WTC11 (cell line): ENCODE results near the gene PTPRN2. TPM values are rescaled to one million over a fixed set of nuclear protein-coding genes. Genes with fewer than 3 reads are reported as not detected.

Experiments
- ATAC-seq: fragments of 200-7000 bp; cut with Tn5 transposase; 2 replicates; pipeline ENCODE4 v1.10.0; 2021; ENCODE audit warnings: mild to moderate bottlenecking, moderate library complexity
- CTCF ChIA-PET: fragments of 300-600 bp; sonication (Branson Sonifier 250); formaldehyde crosslinking; loops from one replicate; lab custom pipeline; 2021; ENCODE audit warnings: antibody characterized with exemption; lab: Charles Lee
- POLR2A ChIA-PET: fragments of 350-600 bp; sonication (Branson Sonifier 250); formaldehyde crosslinking; loops from one replicate; lab custom pipeline; 2021; ENCODE audit warnings: antibody characterized with exemption; lab: Charles Lee
- DNase-seq: peaks from one replicate; pipeline ENCODE4 v3.0.0; 2021; ENCODE audit warnings: low spot score
- H3K27ac Mint-ChIP-seq: 2 replicates; pipeline ENCODE4 v1.8.0; 2021; ENCODE audit warnings: mixed read lengths
- H3K27me3 Mint-ChIP-seq: 2 replicates; pipeline ENCODE4 v1.8.0; 2021; ENCODE audit warnings: low read depth, mild to moderate bottlenecking, moderate library complexity, mixed read lengths
- H3K36me3 Mint-ChIP-seq: 2 replicates; pipeline ENCODE4 v1.8.0; 2021; ENCODE audit warnings: mixed read lengths
- H3K4me1 Mint-ChIP-seq: 2 replicates; pipeline ENCODE4 v1.8.0; 2022; ENCODE audit warnings: mixed read lengths
- H3K4me3 Mint-ChIP-seq: 2 replicates; pipeline ENCODE4 v1.8.0; 2021; ENCODE audit warnings: mild to moderate bottlenecking, moderate library complexity, mixed read lengths
- H3K9me3 Mint-ChIP-seq: 2 replicates; pipeline ENCODE4 v1.8.0; 2021; ENCODE audit warnings: mixed read lengths
- ATF2 ChIP-seq: sonication (generic); formaldehyde crosslinking; IDR thresholded peaks from 2 replicates; pipeline ENCODE4 v1.8.1; 2022; ENCODE audit warnings: low read depth, missing genetic modification reagents, borderline replicate concordance
- CDX4 ChIP-seq: fragments of 250-450 bp; sonication (Bioruptor Pico); IDR thresholded peaks from 2 replicates; pipeline ENCODE4 v1.9.0; 2021; ENCODE audit warnings: moderate library complexity, mild to moderate bottlenecking, inconsistent platforms, borderline replicate concordance
- ETV6 ChIP-seq: sonication (generic); formaldehyde crosslinking; IDR thresholded peaks from 2 replicates; pipeline ENCODE4 v1.8.1; 2022; ENCODE audit warnings: mild to moderate bottlenecking, missing genetic modification reagents
- GRHL2 ChIP-seq: fragments of 250-450 bp; sonication (Bioruptor Pico); IDR thresholded peaks from 2 replicates; pipeline ENCODE4 v1.8.0; 2022; ENCODE audit warnings: mild to moderate bottlenecking, moderate library complexity; ENCODE audit not compliant: insufficient replicate concordance, severe bottlenecking
- GTF2I ChIP-seq: fragments of 250-450 bp; sonication (Bioruptor Pico); conservative IDR thresholded peaks from 2 replicates; pipeline ENCODE4 v1.4.0; 2021; ENCODE audit warnings: mild to moderate bottlenecking
- JAZF1 ChIP-seq: fragments of 250-450 bp; sonication (Bioruptor Pico); IDR thresholded peaks from 2 replicates; pipeline ENCODE4 v1.9.0; 2021; ENCODE audit warnings: moderate library complexity, mild to moderate bottlenecking, inconsistent platforms
- MYBL2 ChIP-seq: sonication (generic); formaldehyde crosslinking; IDR thresholded peaks from 2 replicates; pipeline ENCODE4 v1.8.1; 2023; ENCODE audit warnings: mild to moderate bottlenecking, moderate library complexity, missing genetic modification reagents
- NFATC4 ChIP-seq: fragments of 250-450 bp; sonication (Bioruptor Pico); IDR thresholded peaks from 2 replicates; pipeline ENCODE4 v1.9.0; 2021; ENCODE audit warnings: mild to moderate bottlenecking
- RELA ChIP-seq: sonication (generic); formaldehyde crosslinking; IDR thresholded peaks from 2 replicates; pipeline ENCODE4 v1.8.1; 2022; ENCODE audit warnings: missing genetic modification reagents, mild to moderate bottlenecking, borderline replicate concordance
- TEAD4 ChIP-seq: sonication (generic); formaldehyde crosslinking; IDR thresholded peaks from 2 replicates; pipeline ENCODE4 v1.8.0; 2022; ENCODE audit warnings: mild to moderate bottlenecking, missing genetic modification reagents
- ZBTB21 ChIP-seq: sonication (generic); formaldehyde crosslinking; IDR thresholded peaks from 2 replicates; pipeline ENCODE4 v1.8.1; 2023; ENCODE audit warnings: mild to moderate bottlenecking, missing genetic modification reagents, borderline replicate concordance
- total RNA-seq: library from RNA; stranded (reverse); gene quantifications from 3 replicates; pipeline ENCODE4 v1.2.3, GENCODE V29; 2021
- TF ChIP-seq, protein P1 (sequence below): fragments of 250-450 bp; sonication (Bioruptor Pico); IDR thresholded peaks from 2 replicates; pipeline ENCODE4 v1.9.0; 2021; ENCODE audit warnings: mild to moderate bottlenecking
- TF ChIP-seq, protein P2 (sequence below): sonication (generic); formaldehyde crosslinking; conservative IDR thresholded peaks from 2 replicates; pipeline ENCODE4 v1.8.1; 2023; ENCODE audit warnings: mild to moderate bottlenecking, low read depth, missing genetic modification reagents, moderate library complexity
- TF ChIP-seq, protein P3 (sequence below): sonication (generic); formaldehyde crosslinking; IDR thresholded peaks from 2 replicates; pipeline ENCODE4 v1.8.1; 2023; ENCODE audit warnings: mild to moderate bottlenecking, missing genetic modification reagents, moderate library complexity
- TF ChIP-seq, protein P4 (sequence below): fragments of 250-450 bp; sonication (Bioruptor Pico); IDR thresholded peaks from 2 replicates; pipeline ENCODE4 v1.9.0; 2021; ENCODE audit warnings: mild to moderate bottlenecking, borderline replicate concordance
- TF ChIP-seq, protein P5 (sequence below): sonication (generic); formaldehyde crosslinking; IDR thresholded peaks from 2 replicates; pipeline ENCODE4 v1.8.1; 2023; ENCODE audit warnings: mild to moderate bottlenecking, moderate library complexity, missing genetic modification reagents

Gene PTPRN2
- total RNA-seq, 1 experiment from 2014 or later, result 4.7 TPM

- no peak for TF ChIP-seq CDX4 (CRISPR knock-in tag)
Measured at GRCh38 chr7:158344706-158345300, 242.8 kb downstream of the PTPRN2 start (continued).

DNA sequence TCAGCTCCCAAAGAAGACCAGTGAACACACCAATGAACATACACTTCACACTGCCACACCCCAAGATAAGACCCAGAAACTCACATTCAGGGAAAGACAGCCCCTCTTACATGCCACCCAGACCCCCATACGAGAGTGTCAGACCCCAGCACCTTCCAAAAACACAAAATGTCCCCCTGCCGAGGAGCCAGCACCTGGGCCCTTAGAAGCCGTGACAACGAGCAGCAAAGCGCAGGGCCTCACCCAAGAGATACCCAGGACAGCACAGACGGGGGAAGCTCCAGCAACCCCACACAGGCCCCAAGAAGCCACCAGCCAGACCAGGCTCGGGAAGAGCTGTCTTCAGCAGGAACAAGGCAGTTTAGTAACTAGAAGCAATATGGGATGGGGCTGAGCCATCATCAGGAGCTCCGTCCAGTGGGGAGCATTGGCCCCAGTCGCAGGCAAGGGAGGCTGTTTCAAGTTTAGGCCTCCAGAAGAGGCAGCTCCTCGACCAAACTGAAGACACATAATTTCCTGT lies 243.6 kb downstream of the PTPRN2 start:
- Mint-ChIP-seq H3K9me3 (peaks cover 24% of the 10 kb centered on the region), H3K27me3 (peaks cover 14% of the 10 kb centered on the region), H3K4me3 (no peak overlapping the region), H3K36me3 (peaks cover 19% of the 10 kb centered on the region), H3K4me1 (no peaks in the 10 kb centered on the region), H3K27ac (no peak overlapping the region)
- CTCF ChIA-PET, result interaction anchor here (1.2 kb wide), 1 partner anchor 9 kb away, joined by 3 read pairs; no protein-coding TSS in a partner anchor
- POLR2A ChIA-PET, result no interaction called here
- TF ChIP-seq NFATC4 (no peak), MYBL2 (CRISPR knock-in tag) (no peak), ZBTB21 (CRISPR knock-in tag) (no peak), RELA (CRISPR knock-in tag) (no peak), ATF2 (CRISPR knock-in tag) (no peak), GRHL2 (CRISPR knock-in tag) (no peak), JAZF1 (CRISPR knock-in tag) (no peak), GTF2I (CRISPR knock-in tag) (no peak), ETV6 (CRISPR knock-in tag) (no peak), TEAD4 (CRISPR knock-in tag) (no peak)
- TF ChIP-seq, protein P1, sequence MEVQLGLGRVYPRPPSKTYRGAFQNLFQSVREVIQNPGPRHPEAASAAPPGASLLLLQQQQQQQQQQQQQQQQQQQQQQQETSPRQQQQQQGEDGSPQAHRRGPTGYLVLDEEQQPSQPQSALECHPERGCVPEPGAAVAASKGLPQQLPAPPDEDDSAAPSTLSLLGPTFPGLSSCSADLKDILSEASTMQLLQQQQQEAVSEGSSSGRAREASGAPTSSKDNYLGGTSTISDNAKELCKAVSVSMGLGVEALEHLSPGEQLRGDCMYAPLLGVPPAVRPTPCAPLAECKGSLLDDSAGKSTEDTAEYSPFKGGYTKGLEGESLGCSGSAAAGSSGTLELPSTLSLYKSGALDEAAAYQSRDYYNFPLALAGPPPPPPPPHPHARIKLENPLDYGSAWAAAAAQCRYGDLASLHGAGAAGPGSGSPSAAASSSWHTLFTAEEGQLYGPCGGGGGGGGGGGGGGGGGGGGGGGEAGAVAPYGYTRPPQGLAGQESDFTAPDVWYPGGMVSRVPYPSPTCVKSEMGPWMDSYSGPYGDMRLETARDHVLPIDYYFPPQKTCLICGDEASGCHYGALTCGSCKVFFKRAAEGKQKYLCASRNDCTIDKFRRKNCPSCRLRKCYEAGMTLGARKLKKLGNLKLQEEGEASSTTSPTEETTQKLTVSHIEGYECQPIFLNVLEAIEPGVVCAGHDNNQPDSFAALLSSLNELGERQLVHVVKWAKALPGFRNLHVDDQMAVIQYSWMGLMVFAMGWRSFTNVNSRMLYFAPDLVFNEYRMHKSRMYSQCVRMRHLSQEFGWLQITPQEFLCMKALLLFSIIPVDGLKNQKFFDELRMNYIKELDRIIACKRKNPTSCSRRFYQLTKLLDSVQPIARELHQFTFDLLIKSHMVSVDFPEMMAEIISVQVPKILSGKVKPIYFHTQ, result no peak
- TF ChIP-seq, protein P2, sequence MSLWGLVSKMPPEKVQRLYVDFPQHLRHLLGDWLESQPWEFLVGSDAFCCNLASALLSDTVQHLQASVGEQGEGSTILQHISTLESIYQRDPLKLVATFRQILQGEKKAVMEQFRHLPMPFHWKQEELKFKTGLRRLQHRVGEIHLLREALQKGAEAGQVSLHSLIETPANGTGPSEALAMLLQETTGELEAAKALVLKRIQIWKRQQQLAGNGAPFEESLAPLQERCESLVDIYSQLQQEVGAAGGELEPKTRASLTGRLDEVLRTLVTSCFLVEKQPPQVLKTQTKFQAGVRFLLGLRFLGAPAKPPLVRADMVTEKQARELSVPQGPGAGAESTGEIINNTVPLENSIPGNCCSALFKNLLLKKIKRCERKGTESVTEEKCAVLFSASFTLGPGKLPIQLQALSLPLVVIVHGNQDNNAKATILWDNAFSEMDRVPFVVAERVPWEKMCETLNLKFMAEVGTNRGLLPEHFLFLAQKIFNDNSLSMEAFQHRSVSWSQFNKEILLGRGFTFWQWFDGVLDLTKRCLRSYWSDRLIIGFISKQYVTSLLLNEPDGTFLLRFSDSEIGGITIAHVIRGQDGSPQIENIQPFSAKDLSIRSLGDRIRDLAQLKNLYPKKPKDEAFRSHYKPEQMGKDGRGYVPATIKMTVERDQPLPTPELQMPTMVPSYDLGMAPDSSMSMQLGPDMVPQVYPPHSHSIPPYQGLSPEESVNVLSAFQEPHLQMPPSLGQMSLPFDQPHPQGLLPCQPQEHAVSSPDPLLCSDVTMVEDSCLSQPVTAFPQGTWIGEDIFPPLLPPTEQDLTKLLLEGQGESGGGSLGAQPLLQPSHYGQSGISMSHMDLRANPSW (CRISPR knock-in tag), result no peak
- TF ChIP-seq, protein P3, sequence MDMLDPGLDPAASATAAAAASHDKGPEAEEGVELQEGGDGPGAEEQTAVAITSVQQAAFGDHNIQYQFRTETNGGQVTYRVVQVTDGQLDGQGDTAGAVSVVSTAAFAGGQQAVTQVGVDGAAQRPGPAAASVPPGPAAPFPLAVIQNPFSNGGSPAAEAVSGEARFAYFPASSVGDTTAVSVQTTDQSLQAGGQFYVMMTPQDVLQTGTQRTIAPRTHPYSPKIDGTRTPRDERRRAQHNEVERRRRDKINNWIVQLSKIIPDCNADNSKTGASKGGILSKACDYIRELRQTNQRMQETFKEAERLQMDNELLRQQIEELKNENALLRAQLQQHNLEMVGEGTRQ (CRISPR knock-in tag), result no peak
- TF ChIP-seq, protein P4, sequence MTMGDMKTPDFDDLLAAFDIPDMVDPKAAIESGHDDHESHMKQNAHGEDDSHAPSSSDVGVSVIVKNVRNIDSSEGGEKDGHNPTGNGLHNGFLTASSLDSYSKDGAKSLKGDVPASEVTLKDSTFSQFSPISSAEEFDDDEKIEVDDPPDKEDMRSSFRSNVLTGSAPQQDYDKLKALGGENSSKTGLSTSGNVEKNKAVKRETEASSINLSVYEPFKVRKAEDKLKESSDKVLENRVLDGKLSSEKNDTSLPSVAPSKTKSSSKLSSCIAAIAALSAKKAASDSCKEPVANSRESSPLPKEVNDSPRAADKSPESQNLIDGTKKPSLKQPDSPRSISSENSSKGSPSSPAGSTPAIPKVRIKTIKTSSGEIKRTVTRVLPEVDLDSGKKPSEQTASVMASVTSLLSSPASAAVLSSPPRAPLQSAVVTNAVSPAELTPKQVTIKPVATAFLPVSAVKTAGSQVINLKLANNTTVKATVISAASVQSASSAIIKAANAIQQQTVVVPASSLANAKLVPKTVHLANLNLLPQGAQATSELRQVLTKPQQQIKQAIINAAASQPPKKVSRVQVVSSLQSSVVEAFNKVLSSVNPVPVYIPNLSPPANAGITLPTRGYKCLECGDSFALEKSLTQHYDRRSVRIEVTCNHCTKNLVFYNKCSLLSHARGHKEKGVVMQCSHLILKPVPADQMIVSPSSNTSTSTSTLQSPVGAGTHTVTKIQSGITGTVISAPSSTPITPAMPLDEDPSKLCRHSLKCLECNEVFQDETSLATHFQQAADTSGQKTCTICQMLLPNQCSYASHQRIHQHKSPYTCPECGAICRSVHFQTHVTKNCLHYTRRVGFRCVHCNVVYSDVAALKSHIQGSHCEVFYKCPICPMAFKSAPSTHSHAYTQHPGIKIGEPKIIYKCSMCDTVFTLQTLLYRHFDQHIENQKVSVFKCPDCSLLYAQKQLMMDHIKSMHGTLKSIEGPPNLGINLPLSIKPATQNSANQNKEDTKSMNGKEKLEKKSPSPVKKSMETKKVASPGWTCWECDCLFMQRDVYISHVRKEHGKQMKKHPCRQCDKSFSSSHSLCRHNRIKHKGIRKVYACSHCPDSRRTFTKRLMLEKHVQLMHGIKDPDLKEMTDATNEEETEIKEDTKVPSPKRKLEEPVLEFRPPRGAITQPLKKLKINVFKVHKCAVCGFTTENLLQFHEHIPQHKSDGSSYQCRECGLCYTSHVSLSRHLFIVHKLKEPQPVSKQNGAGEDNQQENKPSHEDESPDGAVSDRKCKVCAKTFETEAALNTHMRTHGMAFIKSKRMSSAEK (CRISPR knock-in tag), result no peak
- TF ChIP-seq, protein P5, sequence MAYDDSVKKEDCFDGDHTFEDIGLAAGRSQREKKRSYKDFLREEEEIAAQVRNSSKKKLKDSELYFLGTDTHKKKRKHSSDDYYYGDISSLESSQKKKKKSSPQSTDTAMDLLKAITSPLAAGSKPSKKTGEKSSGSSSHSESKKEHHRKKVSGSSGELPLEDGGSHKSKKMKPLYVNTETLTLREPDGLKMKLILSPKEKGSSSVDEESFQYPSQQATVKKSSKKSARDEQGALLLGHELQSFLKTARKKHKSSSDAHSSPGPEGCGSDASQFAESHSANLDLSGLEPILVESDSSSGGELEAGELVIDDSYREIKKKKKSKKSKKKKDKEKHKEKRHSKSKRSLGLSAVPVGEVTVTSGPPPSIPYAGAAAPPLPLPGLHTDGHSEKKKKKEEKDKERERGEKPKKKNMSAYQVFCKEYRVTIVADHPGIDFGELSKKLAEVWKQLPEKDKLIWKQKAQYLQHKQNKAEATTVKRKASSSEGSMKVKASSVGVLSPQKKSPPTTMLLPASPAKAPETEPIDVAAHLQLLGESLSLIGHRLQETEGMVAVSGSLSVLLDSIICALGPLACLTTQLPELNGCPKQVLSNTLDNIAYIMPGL (CRISPR knock-in tag), result no peak
- DNase-seq (no peak), ATAC-seq (no peak)
